Esophagus squamous epithelium (tissue), 4 donors: Measurements from ENCODE around the gene ANKS1A.

Experiments
- CTCF ChIP-seq, 6 experiments: fragments of 450-650 bp in 4 of 6; fragments of 200-600 bp in 2 of 6; sonication (generic) in 2 of 6; IDR thresholded peaks; one replicate each; pipeline ENCODE4 v1.5.1; 2016 to 2019; ENCODE audit warnings: antibody characterized with exemption in 6 of 6, mild to moderate bottlenecking in 4 of 6, moderate library complexity in 4 of 6
- POLR2A ChIP-seq, 4 donors: fragments of 450-650 bp; IDR thresholded peaks; one replicate each; pipeline ENCODE4 v1.6.1; 2017; ENCODE audit warnings: antibody characterized with exemption in 4 of 4, mild to moderate bottlenecking in 4 of 4, moderate library complexity in 3 of 4

- no peak for TF ChIP-seq CTCF (IDR thresholded peaks at IDR 0.05)
- TF ChIP-seq POLR2A (IDR thresholded peaks at IDR 0.05) = no peak
These were observed 137.6 kb downstream of the ANKS1A start for GRCh38 chr6:35026434-35027222.
